Skeletal muscle satellite cell (primary cell): ENCODE results near the gene STH.

Source experiments
- H3K27me3 ChIP-seq: 2 replicates; pipeline ENCODE4 v1.7.0; 2013; ENCODE audit warnings: low read length; ENCODE audit not compliant: control insufficient read depth, insufficient read depth
- H3K36me3 ChIP-seq: 2 replicates; pipeline ENCODE4 v1.7.0; 2013; ENCODE audit warnings: mild to moderate bottlenecking, control low read depth, low read length; ENCODE audit not compliant: insufficient read depth
- H3K4me1 ChIP-seq: 2 replicates; pipeline ENCODE4 v1.7.0; 2013; ENCODE audit warnings: low read length; ENCODE audit not compliant: control insufficient read depth, insufficient read depth
- H3K4me2 ChIP-seq: 2 replicates; pipeline ENCODE4 v1.7.0; 2013; ENCODE audit warnings: mild to moderate bottlenecking, low read length
- H3K4me3 ChIP-seq: 2 replicates; pipeline ENCODE4 v1.7.0; 2013; ENCODE audit warnings: low read length
- H3K9ac ChIP-seq: 2 replicates; pipeline ENCODE4 v1.7.0; 2013; ENCODE audit warnings: mild to moderate bottlenecking, low read depth, low read length, moderate library complexity
- H3K9me3 ChIP-seq: replicated peaks from 2 replicates; pipeline ENCODE4 v1.7.0; 2013; ENCODE audit warnings: mild to moderate bottlenecking, control low read depth, low read length

The STH gene

DNA sequence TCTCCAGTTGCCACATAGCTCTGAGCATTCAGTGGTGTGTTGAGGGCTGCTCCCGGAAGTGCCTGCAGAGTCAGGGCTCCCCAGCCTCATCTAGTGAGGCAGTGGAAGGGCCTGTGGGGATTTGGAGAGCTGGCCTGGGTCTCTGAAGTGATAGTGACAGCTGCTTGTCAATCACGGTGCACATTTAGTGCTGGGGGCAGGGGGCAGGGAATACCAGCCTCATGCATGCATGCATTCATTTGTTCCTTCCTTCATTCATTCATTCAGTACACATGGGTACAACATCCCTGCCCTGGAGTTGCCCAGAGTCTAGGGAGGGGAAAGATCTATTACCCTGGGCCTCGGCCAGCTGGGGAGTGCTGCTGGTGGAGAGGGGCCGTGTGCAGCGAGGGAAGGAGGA is 11.3 kb upstream of the STH start:
- Histone ChIP-seq H3K9ac (no peak overlapping the region), H3K9me3 (no peaks in the 10 kb centered on the region), H3K4me3 (no peak overlapping the region), H3K27me3 (peaks cover 26% of the 10 kb centered on the region), H3K36me3 (no peaks in the 10 kb centered on the region), H3K4me1 (no peaks in the 10 kb centered on the region), H3K4me2 (no peak overlapping the region)

DNA sequence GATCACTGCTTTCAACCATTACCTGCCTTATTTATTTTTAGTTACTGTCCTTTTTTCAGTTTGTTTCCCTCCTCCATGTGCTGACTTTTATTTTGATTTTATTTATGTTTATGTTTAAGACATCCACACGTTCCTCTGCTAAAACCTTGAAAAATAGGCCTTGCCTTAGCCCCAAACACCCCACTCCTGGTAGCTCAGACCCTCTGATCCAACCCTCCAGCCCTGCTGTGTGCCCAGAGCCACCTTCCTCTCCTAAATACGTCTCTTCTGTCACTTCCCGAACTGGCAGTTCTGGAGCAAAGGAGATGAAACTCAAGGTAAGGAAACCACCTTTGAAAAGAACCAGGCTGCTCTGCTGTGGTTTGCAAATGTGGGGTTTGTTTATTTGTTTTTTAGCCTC is 9.3 kb upstream of the STH start:
- Histone ChIP-seq H3K27me3 (peaks cover 26% of the 10 kb centered on the region), H3K9ac (no peak overlapping the region), H3K9me3 (no peaks in the 10 kb centered on the region), H3K36me3 (no peaks in the 10 kb centered on the region), H3K4me1 (no peaks in the 10 kb centered on the region), H3K4me3 (no peak overlapping the region), H3K4me2 (no peak overlapping the region)

DNA sequence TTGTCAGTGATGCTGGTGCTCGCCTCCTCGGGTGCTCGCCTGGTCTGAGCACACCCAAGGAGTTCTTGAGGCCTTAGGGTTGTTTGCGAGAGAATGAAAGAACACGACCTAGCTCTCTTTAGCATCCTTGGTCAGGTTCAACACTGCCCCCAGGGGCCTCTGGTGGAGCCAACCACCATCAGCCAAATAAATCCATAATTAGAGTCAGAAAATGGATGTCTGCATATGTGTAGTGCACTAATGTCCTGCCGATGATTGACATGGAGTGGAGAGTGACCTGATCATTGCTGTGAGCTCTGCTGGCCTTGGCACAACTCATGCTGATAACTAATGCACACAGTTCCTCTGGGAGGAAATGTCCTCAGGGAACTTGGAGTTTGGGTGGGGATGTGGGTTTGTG is 8.2 kb upstream of the STH start:
- H3K9me3 ChIP-seq = no peaks in the 10 kb centered on the region
- no peaks in the 10 kb centered on the region for H3K36me3 ChIP-seq
- H3K4me3 ChIP-seq = no peak overlapping the region
- no peak overlapping the region for H3K4me2 ChIP-seq
- peaks cover 29% of the 10 kb centered on the region for H3K27me3 ChIP-seq
- H3K9ac ChIP-seq = no peak overlapping the region
- no peaks in the 10 kb centered on the region for H3K4me1 ChIP-seq

- no peak overlapping the region for H3K4me3 ChIP-seq
- peaks cover 24% of the 10 kb centered on the region for H3K27me3 ChIP-seq
- no peaks in the 10 kb centered on the region for H3K4me1 ChIP-seq
- H3K9ac ChIP-seq = no peak overlapping the region
- no peak overlapping the region for H3K4me2 ChIP-seq
- H3K9me3 ChIP-seq = no peaks in the 10 kb centered on the region
- H3K36me3 ChIP-seq = no peaks in the 10 kb centered on the region
These were observed 7.7 kb upstream of the STH start for GRCh38 chr17:45991341-45991740.

GRCh38 chr17:45992175-45992574 is 6.9 kb upstream of the STH start:
- no peaks in the 10 kb centered on the region for H3K9me3 ChIP-seq
- no peak overlapping the region for H3K4me3 ChIP-seq
- peaks cover 19% of the 10 kb centered on the region for H3K27me3 ChIP-seq
- no peaks in the 10 kb centered on the region for H3K36me3 ChIP-seq
- no peak overlapping the region for H3K9ac ChIP-seq
- H3K4me1 ChIP-seq = peaks cover under 1% of the 10 kb centered on the region
- no peak overlapping the region for H3K4me2 ChIP-seq

GRCh38 chr17:45992904-45993303 is 6.1 kb upstream of the STH start:
- Histone ChIP-seq H3K9ac (no peak overlapping the region), H3K4me3 (no peak overlapping the region), H3K9me3 (no peaks in the 10 kb centered on the region), H3K4me2 (no peak overlapping the region), H3K4me1 (peaks cover 7% of the 10 kb centered on the region), H3K27me3 (peaks cover 13% of the 10 kb centered on the region), H3K36me3 (no peaks in the 10 kb centered on the region)

GRCh38 chr17:45993962-45994627 is 5.0 kb upstream of the STH start:
- H3K9ac ChIP-seq = no peak overlapping the region
- H3K4me2 ChIP-seq = no peak overlapping the region
- peaks cover 7% of the 10 kb centered on the region for H3K4me1 ChIP-seq
- H3K27me3 ChIP-seq = peaks cover 9% of the 10 kb centered on the region
- H3K36me3 ChIP-seq = no peaks in the 10 kb centered on the region
- no peak overlapping the region for H3K4me3 ChIP-seq
- H3K9me3 ChIP-seq = no peaks in the 10 kb centered on the region

DNA sequence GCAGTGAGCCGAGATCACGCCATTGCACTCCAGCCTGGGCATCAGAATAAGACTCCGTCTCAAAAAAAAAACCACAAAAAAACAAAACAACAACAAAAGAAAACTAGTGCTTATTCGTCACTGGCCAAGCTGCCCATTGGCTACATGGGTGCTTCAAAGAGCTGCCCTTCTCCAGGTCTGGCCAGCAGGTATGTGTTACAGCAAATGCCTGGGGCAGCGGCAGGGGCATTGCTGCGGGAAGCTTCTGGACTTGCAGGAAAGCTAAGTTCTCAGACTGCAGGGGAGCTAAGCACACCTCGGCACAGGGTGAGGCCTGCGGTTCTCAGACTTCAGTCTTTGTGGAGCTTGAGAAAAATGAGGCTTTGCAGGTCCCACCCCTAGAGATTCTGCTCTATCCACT is 4.1 kb upstream of the STH start:
- Histone ChIP-seq H3K36me3 (no peaks in the 10 kb centered on the region), H3K27me3 (peaks cover 8% of the 10 kb centered on the region), H3K4me3 (no peak overlapping the region), H3K4me2 (no peak overlapping the region), H3K9me3 (no peaks in the 10 kb centered on the region), H3K4me1 (peaks cover 7% of the 10 kb centered on the region), H3K9ac (no peak overlapping the region)

DNA sequence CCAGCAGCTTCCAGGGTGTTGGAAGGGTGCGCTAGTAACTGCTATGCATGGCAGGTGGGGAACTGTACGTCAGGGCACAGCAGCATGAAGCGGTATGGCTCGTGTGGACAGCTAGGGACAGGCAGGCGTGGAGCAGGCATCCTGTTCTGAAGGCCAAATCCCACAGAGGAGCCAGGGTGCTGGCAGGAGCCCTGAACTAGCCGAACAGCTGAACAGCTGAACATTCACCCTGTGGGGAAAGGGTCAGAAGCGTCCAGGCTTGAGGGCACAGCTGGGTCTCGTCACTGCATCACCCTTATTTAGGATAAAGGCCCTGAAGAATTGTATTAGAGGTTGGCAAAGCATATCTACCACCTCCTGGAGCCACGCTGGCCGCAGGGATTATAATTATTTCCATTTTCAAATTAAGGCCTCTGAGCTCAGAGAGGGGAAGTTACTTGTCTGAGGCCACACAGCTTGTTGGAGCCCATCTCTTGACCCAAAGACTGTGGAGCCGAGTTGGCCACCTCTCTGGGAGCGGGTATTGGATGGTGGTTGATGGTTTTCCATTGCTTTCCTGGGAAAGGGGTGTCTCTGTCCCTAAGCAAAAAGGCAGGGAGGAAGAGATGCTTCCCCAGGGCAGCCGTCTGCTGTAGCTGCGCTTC is 3.3 kb upstream of the STH start:
- no peak overlapping the region for H3K4me2 ChIP-seq
- H3K4me3 ChIP-seq = no peak overlapping the region
- peaks cover 7% of the 10 kb centered on the region for H3K4me1 ChIP-seq
- no peak overlapping the region for H3K9ac ChIP-seq
- H3K36me3 ChIP-seq = no peaks in the 10 kb centered on the region
- no peaks in the 10 kb centered on the region for H3K9me3 ChIP-seq
- H3K27me3 ChIP-seq = peaks cover 9% of the 10 kb centered on the region

DNA sequence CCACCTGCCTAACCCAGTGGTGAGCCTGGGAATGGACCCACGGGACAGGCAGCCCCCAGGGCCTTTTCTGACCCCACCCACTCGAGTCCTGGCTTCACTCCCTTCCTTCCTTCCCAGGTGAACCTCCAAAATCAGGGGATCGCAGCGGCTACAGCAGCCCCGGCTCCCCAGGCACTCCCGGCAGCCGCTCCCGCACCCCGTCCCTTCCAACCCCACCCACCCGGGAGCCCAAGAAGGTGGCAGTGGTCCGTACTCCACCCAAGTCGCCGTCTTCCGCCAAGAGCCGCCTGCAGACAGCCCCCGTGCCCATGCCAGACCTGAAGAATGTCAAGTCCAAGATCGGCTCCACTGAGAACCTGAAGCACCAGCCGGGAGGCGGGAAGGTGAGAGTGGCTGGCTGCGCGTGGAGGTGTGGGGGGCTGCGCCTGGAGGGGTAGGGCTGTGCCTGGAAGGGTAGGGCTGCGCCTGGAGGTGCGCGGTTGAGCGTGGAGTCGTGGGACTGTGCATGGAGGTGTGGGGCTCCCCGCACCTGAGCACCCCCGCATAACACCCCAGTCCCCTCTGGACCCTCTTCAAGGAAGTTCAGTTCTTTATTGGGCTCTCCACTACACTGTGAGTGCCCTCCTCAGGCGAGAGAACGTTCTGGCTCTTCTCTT is 2.6 kb upstream of the STH start:
- H3K36me3 ChIP-seq = no peaks in the 10 kb centered on the region
- no peak overlapping the region for H3K4me3 ChIP-seq
- no peaks in the 10 kb centered on the region for H3K9me3 ChIP-seq
- H3K4me1 ChIP-seq = peaks cover 7% of the 10 kb centered on the region
- no peak overlapping the region for H3K4me2 ChIP-seq
- H3K9ac ChIP-seq = no peak overlapping the region
- H3K27me3 ChIP-seq = peaks cover 10% of the 10 kb centered on the region

DNA sequence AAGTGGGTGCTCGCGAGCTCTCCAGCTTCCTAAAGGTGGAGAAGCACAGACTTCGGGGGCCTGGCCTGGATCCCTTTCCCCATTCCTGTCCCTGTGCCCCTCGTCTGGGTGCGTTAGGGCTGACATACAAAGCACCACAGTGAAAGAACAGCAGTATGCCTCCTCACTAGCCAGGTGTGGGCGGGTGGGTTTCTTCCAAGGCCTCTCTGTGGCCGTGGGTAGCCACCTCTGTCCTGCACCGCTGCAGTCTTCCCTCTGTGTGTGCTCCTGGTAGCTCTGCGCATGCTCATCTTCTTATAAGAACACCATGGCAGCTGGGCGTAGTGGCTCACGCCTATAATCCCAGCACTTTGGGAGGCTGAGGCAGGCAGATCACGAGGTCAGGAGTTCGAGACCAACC is 1.9 kb upstream of the STH start:
- Histone ChIP-seq H3K9ac (no peak overlapping the region), H3K9me3 (no peaks in the 10 kb centered on the region), H3K27me3 (peaks cover 18% of the 10 kb centered on the region), H3K4me1 (peaks cover 7% of the 10 kb centered on the region), H3K4me3 (no peak overlapping the region), H3K4me2 (no peak overlapping the region), H3K36me3 (no peaks in the 10 kb centered on the region)

DNA sequence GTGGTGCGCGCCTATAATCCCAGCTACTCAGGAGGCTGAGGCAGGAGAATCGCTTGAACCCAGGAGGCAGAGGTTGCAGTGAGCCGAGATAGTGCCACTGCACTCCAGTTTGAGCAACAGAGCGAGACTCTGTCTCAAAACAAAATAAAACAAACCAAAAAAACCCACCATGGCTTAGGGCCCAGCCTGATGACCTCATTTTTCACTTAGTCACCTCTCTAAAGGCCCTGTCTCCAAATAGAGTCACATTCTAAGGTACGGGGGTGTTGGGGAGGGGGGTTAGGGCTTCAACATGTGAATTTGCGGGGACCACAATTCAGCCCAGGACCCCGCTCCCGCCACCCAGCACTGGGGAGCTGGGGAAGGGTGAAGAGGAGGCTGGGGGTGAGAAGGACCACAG is 1.4 kb upstream of the STH start:
- H3K9me3 ChIP-seq = no peaks in the 10 kb centered on the region
- no peaks in the 10 kb centered on the region for H3K36me3 ChIP-seq
- H3K27me3 ChIP-seq = peaks cover 19% of the 10 kb centered on the region
- H3K9ac ChIP-seq = no peak overlapping the region
- H3K4me1 ChIP-seq = peaks cover 7% of the 10 kb centered on the region
- H3K4me3 ChIP-seq = no peak overlapping the region
- H3K4me2 ChIP-seq = no peak overlapping the region
